GM13977 (cell line): ENCODE results near the gene RABGGTB.
"Not testable (repeated sequence)": the region's sequence is repeated elsewhere in the genome, so short reads cannot be mapped to it uniquely, and the experiment has no call there.

ENCODE experiments used
- DNase-seq: peaks from one replicate; pipeline ENCODE4 v3.0.0; 2012; ENCODE audit warnings: low spot score
- CTCF ChIP-seq: IDR thresholded peaks from 2 replicates; pipeline ENCODE4 v1.5.1; 2012; ENCODE audit warnings: mild to moderate bottlenecking, control low read depth; ENCODE audit not compliant: insufficient read depth; ENCODE audit errors: extremely low read depth, missing control alignments
- in situ Hi-C: fragments of 300-500 bp; cut with MboI; formaldehyde crosslinking; loops from one replicate; pipeline ENCODE4 v1.12.0; 2022; ENCODE audit warnings: low sequenced_read_pairs, low pct_unique_long_range_greater_than_20kb, mixed read lengths, inconsistent platforms; ENCODE audit not compliant: unreplicated experiment

RABGGTB gene

GRCh38 chr1:75796376-75797272 is 10.6 kb downstream of the RABGGTB start, which contains the start of gene MSH4:
Gene MSH4 (plus strand): TSS chr1:75796882. CDS start chr1:75796986, 104 bp downstream.
- no peak for DNase-seq
- in situ Hi-C loops = no loop called here
- TF ChIP-seq CTCF = no peak

- TF ChIP-seq CTCF = no peak
- in situ Hi-C loops = no loop called here
- DNase-seq = no peak
These were observed 11.2 kb downstream of the RABGGTB start for GRCh38 chr1:75797273-75797588.

- DNase-seq = no peak
- in situ Hi-C loops = no loop called here
- TF ChIP-seq CTCF = no peak
These were observed 11.7 kb downstream of the RABGGTB start for GRCh38 chr1:75797606-75798216.

- in situ Hi-C loops, DNase-seq: not testable (repeated sequence)
These were observed 15.4 kb downstream of the RABGGTB start for GRCh38 chr1:75801480-75801879.

- DNase-seq = no peak
These were observed 22.9 kb downstream of the RABGGTB start for GRCh38 chr1:75808921-75809320.

GRCh38 chr1:75810113-75810512 is 24.1 kb downstream of the RABGGTB start:
- in situ Hi-C loops, DNase-seq: not testable (repeated sequence)

More at GRCh38 chr1:75808921-75809320, 22.9 kb downstream of the RABGGTB start:
- in situ Hi-C loops = no loop called here
- TF ChIP-seq CTCF = no peak

GRCh38 chr1:75811211-75811981 is 25.3 kb downstream of the RABGGTB start:
- in situ Hi-C loops = no loop called here
- no peak for TF ChIP-seq CTCF
- DNase-seq = no peak
